Mucosa of rectum (tissue), 2 donors: ENCODE data around the gene CAMK1D.

Experiments used
- H3K27ac ChIP-seq, 2 donors: one replicate each; pipeline ENCODE4 v1.7.0; 2013; ENCODE audit warnings: inconsistent platforms in 2 of 2, low read depth in 2 of 2, low read length in 2 of 2
- H3K27me3 ChIP-seq, 2 donors: one replicate each; pipeline ENCODE4 v1.7.0; 2013; ENCODE audit warnings: low read length in 2 of 2; ENCODE audit not compliant: control insufficient read depth in 2 of 2, insufficient read depth in 2 of 2
- H3K36me3 ChIP-seq, 2 donors: one replicate each; pipeline ENCODE4 v1.7.0; 2013; ENCODE audit warnings: low read length in 2 of 2; ENCODE audit not compliant: control insufficient read depth in 2 of 2, insufficient read depth in 2 of 2
- H3K4me1 ChIP-seq, 2 donors: one replicate each; pipeline ENCODE4 v1.7.0; 2013; ENCODE audit warnings: low read length in 2 of 2, mild to moderate bottlenecking in 1 of 2; ENCODE audit not compliant: control insufficient read depth in 2 of 2, insufficient read depth in 2 of 2
- H3K4me3 ChIP-seq, 2 donors: one replicate each; pipeline ENCODE4 v1.7.0; 2013; ENCODE audit warnings: low read length in 2 of 2
- H3K9ac ChIP-seq, 2 donors: one replicate each; pipeline ENCODE4 v1.7.0; 2013; ENCODE audit warnings: low read length in 2 of 2, low read depth in 1 of 2, mild to moderate bottlenecking in 1 of 2
- H3K9me3 ChIP-seq, 2 donors: one replicate each; pipeline ENCODE4 v1.7.0; 2013; ENCODE audit warnings: low read length in 2 of 2; ENCODE audit not compliant: control insufficient read depth in 2 of 2
- donor health status: healthy.
- donor health status: Normal muscosa, but diverticular disease.

The CAMK1D gene

GRCh38 chr10:12338981-12339380, 10.4 kb upstream of the CAMK1D start:
- H3K9me3 ChIP-seq: no peaks in the 10 kb centered on the region
- no peaks in the 10 kb centered on the region for H3K36me3 ChIP-seq
- no peak overlapping the region for H3K27ac ChIP-seq
- H3K27me3 ChIP-seq: no peaks in the 10 kb centered on the region
- no peak overlapping the region for H3K9ac ChIP-seq
- no peaks in the 10 kb centered on the region for H3K4me1 ChIP-seq
- H3K4me3 ChIP-seq: no peak overlapping the region

- no peaks in the 10 kb centered on the region for H3K4me1 ChIP-seq
Measured at GRCh38 chr10:12340371-12340770, 9.0 kb upstream of the CAMK1D start.

GRCh38 chr10:12340937-12341336, 8.4 kb upstream of the CAMK1D start:
- Histone ChIP-seq H3K4me3 (no peak overlapping the region), H3K27me3 (no peaks in the 10 kb centered on the region), H3K4me1 (no peaks in the 10 kb centered on the region), H3K27ac (no peak overlapping the region), H3K36me3 (no peaks in the 10 kb centered on the region), H3K9me3 (no peaks in the 10 kb centered on the region), H3K9ac (no peak overlapping the region)

More at GRCh38 chr10:12340371-12340770, 9.0 kb upstream of the CAMK1D start:
- Histone ChIP-seq H3K9ac (no peak overlapping the region), H3K36me3 (no peaks in the 10 kb centered on the region), H3K27me3 (no peaks in the 10 kb centered on the region), H3K9me3 (no peaks in the 10 kb centered on the region), H3K27ac (no peak overlapping the region), H3K4me3 (no peak overlapping the region)

GRCh38 chr10:12341526-12341925, 7.8 kb upstream of the CAMK1D start:
- H3K27me3 ChIP-seq: no peaks in the 10 kb centered on the region
- H3K27ac ChIP-seq: no peak overlapping the region

GRCh38 chr10:12344375-12345110, 4.8 kb upstream of the CAMK1D start:
- H3K4me3 ChIP-seq: no peak overlapping the region
- no peaks in the 10 kb centered on the region for H3K27me3 ChIP-seq
- no peak overlapping the region for H3K27ac ChIP-seq
- peaks cover 5 to 10% of the 10 kb centered on the region in 2 donors for H3K4me1 ChIP-seq
- H3K9ac ChIP-seq: no peak overlapping the region
- H3K9me3 ChIP-seq: no peaks in the 10 kb centered on the region
- no peaks in the 10 kb centered on the region for H3K36me3 ChIP-seq

More at GRCh38 chr10:12341526-12341925, 7.8 kb upstream of the CAMK1D start:
- Histone ChIP-seq H3K9me3 (no peaks in the 10 kb centered on the region), H3K4me3 (no peak overlapping the region), H3K4me1 (no peaks in the 10 kb centered on the region), H3K36me3 (no peaks in the 10 kb centered on the region), H3K9ac (no peak overlapping the region)

- no peak overlapping the region for H3K9ac ChIP-seq
Measured at GRCh38 chr10:12346707-12347106, 2.6 kb upstream of the CAMK1D start.

GRCh38 chr10:12348294-12348869, 965 bp upstream of the CAMK1D start:
- Histone ChIP-seq H3K27ac (peak overlapping the region; percentile 52 to 55), H3K9me3 (no peaks in the 10 kb centered on the region), H3K4me1 (peaks cover 17 to 21% of the 10 kb centered on the region in 2 donors), H3K27me3 (no peaks in the 10 kb centered on the region), H3K36me3 (no peaks in the 10 kb centered on the region), H3K4me3 (peak overlapping the region; percentile 54 to 71), H3K9ac (peak overlapping the region; percentile 65 to 69)

More at GRCh38 chr10:12346707-12347106, 2.6 kb upstream of the CAMK1D start:
- Histone ChIP-seq H3K27me3 (no peaks in the 10 kb centered on the region), H3K36me3 (no peaks in the 10 kb centered on the region), H3K27ac (no peak overlapping the region), H3K4me3 (no peak overlapping the region), H3K4me1 (peaks cover 17 to 21% of the 10 kb centered on the region in 2 donors), H3K9me3 (no peaks in the 10 kb centered on the region)

- Histone ChIP-seq H3K9me3 (no peaks in the 10 kb centered on the region), H3K36me3 (no peaks in the 10 kb centered on the region), H3K27ac (peak overlapping the region; percentile 70 to 84), H3K4me1 (peaks cover 17 to 21% of the 10 kb centered on the region in 2 donors), H3K27me3 (no peaks in the 10 kb centered on the region), H3K4me3 (peak overlapping the region; percentile 89 to 99), H3K9ac (peak overlapping the region; percentile 79)
Measured at GRCh38 chr10:12349629-12350166, 351 bp downstream of the CAMK1D start.

GRCh38 chr10:12350167-12350872, 973 bp downstream of the CAMK1D start:
- H3K27me3 ChIP-seq: no peaks in the 10 kb centered on the region
- peaks cover 17 to 21% of the 10 kb centered on the region in 2 donors for H3K4me1 ChIP-seq
- no peaks in the 10 kb centered on the region for H3K9me3 ChIP-seq
- no peaks in the 10 kb centered on the region for H3K36me3 ChIP-seq
- H3K9ac ChIP-seq: peak overlapping the region; percentile 79
- H3K27ac ChIP-seq: peak overlapping the region; percentile 70 to 84
- peak overlapping the region; percentile 89 to 99 for H3K4me3 ChIP-seq

- Histone ChIP-seq H3K27ac (peak overlapping the region in 1 of 2 donors; percentile 84), H3K27me3 (no peaks in the 10 kb centered on the region), H3K9ac (peak overlapping the region; percentile 10 to 79), H3K36me3 (no peaks in the 10 kb centered on the region), H3K4me3 (peak overlapping the region; percentile 89 to 99), H3K9me3 (no peaks in the 10 kb centered on the region), H3K4me1 (peaks cover 17 to 21% of the 10 kb centered on the region in 2 donors)
Measured at GRCh38 chr10:12350925-12351324, 1.6 kb downstream of the CAMK1D start.
